Measurements from ENCODE around the gene NGF. TPM values are rescaled to one million over a fixed set of nuclear protein-coding genes. Genes with fewer than 3 reads are reported as not detected.

NGF gene
- total and polyA plus RNA-seq, 2 of the 4 experiments (the other 2 are of a cell fraction) = 12.5 to 21.7 TPM

GRCh38 chr1:115245227-115245626 is 92.8 kb downstream of the NGF start:
- WGBS, 2 experiments (ENCODE audit: extremely low coverage in 2 of 2, insufficient read length in 1 of 2) = no CpG with 5 or more reads among the region's 1 CpG
- peaks cover 2% of the 10 kb centered on the region; the same call in 1 of the 2 replicates for H3K9me3 ChIP-seq (ENCODE audit: control insufficient read depth, insufficient read depth, low read length)
- H4K91ac ChIP-seq (ENCODE audit: insufficient read depth, low read depth, low read length) = no peak overlapping the region
- H3K9me1 ChIP-seq (ENCODE audit: insufficient read depth, low read length) = no peaks in the 10 kb centered on the region
- H3K79me1 ChIP-seq (ENCODE audit: low read depth in 1 of 2, low read length in 2 of 2) = no peaks in the 10 kb centered on the region
- H3K36me3 ChIP-seq (ENCODE audit: control insufficient read depth, insufficient read depth, low read length) = no peaks in the 10 kb centered on the region
- no peak overlapping the region for H3K4me2 ChIP-seq (ENCODE audit: low read depth, low read length)
- H4K8ac ChIP-seq (ENCODE audit: low read depth in 2 of 2, low read length in 2 of 2) = no peak overlapping the region
- H3K27me3 ChIP-seq (ENCODE audit: control insufficient read depth, insufficient read depth, low read length) = no peaks in the 10 kb centered on the region
- H2BK120ac ChIP-seq (ENCODE audit: low read depth, low read length) = no peak overlapping the region
- no peak overlapping the region for H2AK9ac ChIP-seq (replicated peaks; ENCODE audit: low read depth, low read length, poor library complexity)
- no peak overlapping the region for H3K18ac ChIP-seq (ENCODE audit: low read depth, low read length)
- intact Hi-C loops (cut with micrococcal nuclease) = no loop called here
- CTCF ChIA-PET = no interaction called here
- ATAC-seq (ENCODE audit: low read depth) (no peak), DNase-seq (no peak)
- no peak overlapping the region for H4K5ac ChIP-seq (ENCODE audit: low read depth, low read length)
- H3K9ac ChIP-seq (ENCODE audit: low read depth, low read length) = no peak overlapping the region
- no peak overlapping the region for H2AK5ac ChIP-seq (ENCODE audit: low read depth, low read length)
- no peak overlapping the region for H3K27ac ChIP-seq (ENCODE audit: insufficient read depth, low read length)
- no peak overlapping the region for H3K56ac ChIP-seq (ENCODE audit: extremely low read depth, insufficient read depth, low read length)
- no peak overlapping the region for H3K4ac ChIP-seq (ENCODE audit: low read depth, low read length)
- no peak overlapping the region for H2BK5ac ChIP-seq (ENCODE audit: low read depth, low read length, poor library complexity, severe bottlenecking)
- dilution Hi-C loops (cut with HindIII; ENCODE audit: low sequenced_read_pairs, unreplicated experiment) = no loop called here
- no peak for TF ChIP-seq POLR2A (IDR thresholded peaks at IDR 0.05; ENCODE audit: low read depth, low read length)
- no peak for TF ChIP-seq FOS (IDR thresholded peaks at IDR 0.05; ENCODE audit: low read depth, low read length)
- no peak for TF ChIP-seq CEBPB (IDR thresholded peaks at IDR 0.05; ENCODE audit: low read depth, low read length)
- no peak for TF ChIP-seq MAFK (IDR thresholded peaks at IDR 0.05; ENCODE audit: low read depth, low read length)
- TF ChIP-seq RCOR1 (IDR thresholded peaks at IDR 0.05; ENCODE audit: insufficient replicate concordance, low read length) = no peak
- no peak for TF ChIP-seq BHLHE40 (IDR thresholded peaks at IDR 0.05; ENCODE audit: low read depth, low read length)
- no peak for TF ChIP-seq ELK1 (IDR thresholded peaks at IDR 0.05; ENCODE audit: borderline replicate concordance, low read depth, low read length)
- no peak for TF ChIP-seq USF2 (IDR thresholded peaks at IDR 0.05; ENCODE audit: low read depth, low read length)
- TF ChIP-seq CTCF (conservative IDR thresholded peaks at IDR 0.05; ENCODE audit: low read depth, low read length) = no peak
- TF ChIP-seq NFE2L2 (IDR thresholded peaks at IDR 0.05; ENCODE audit: low read depth, low read length) = no peak
- TF ChIP-seq RAD21 (IDR thresholded peaks at IDR 0.05; ENCODE audit: low read length) = no peak
- no peak for TF ChIP-seq CHD1 (IDR thresholded peaks at IDR 0.05; ENCODE audit: low read depth, low read length)
- no peak for TF ChIP-seq RFX5 (IDR thresholded peaks at IDR 0.05; ENCODE audit: low read depth, low read length)
- TF ChIP-seq SMC3 (IDR thresholded peaks at IDR 0.05; ENCODE audit: low read depth, low read length) = no peak
- no peak for TF ChIP-seq MAZ (IDR thresholded peaks at IDR 0.05; ENCODE audit: borderline replicate concordance, low read depth, low read length)
- TF ChIP-seq MXI1 (IDR thresholded peaks at IDR 0.05; ENCODE audit: borderline replicate concordance, low read depth, low read length) = no peak
- POLR2A ChIA-PET (ENCODE audit: unreplicated experiment) = no interaction called here
- H2BK20ac ChIP-seq (ENCODE audit: low read depth, low read length) = no peak overlapping the region
- H2AFZ ChIP-seq (replicated peaks; ENCODE audit: low read length, poor library complexity) = no peak overlapping the region
- no peaks in the 10 kb centered on the region for H4K20me1 ChIP-seq (ENCODE audit: insufficient read depth, low read length)
- no peak overlapping the region for H3K23ac ChIP-seq (ENCODE audit: low read depth, low read length)
- BruUV-seq (replicated peaks) = no TSS peak
- no peak overlapping the region for H2BK15ac ChIP-seq (ENCODE audit: low read depth, low read length)
- no peak overlapping the region for H3K14ac ChIP-seq (replicated peaks; ENCODE audit: low read depth, low read length)
- no peak overlapping the region for H3K4me3 ChIP-seq (ENCODE audit: insufficient read depth, low read depth, low read length)
- in situ Hi-C loops (cut with MboI; ENCODE audit: low sequenced_read_pairs) = no loop called here
- no peaks in the 10 kb centered on the region; the same call in 1 of the 2 replicates for H3K4me1 ChIP-seq (ENCODE audit: control insufficient read depth, insufficient read depth, low read length)

Data from IMR-90 (cell line).